Spleen (tissue), 7 donors: ENCODE data around the gene PDE10A.

Source experiments
- POLR2A ChIP-seq, 3 donors: fragments of 450-650 bp; IDR thresholded peaks; one replicate each; pipeline ENCODE4 v1.5.1; 2017; ENCODE audit warnings: antibody characterized with exemption in 3 of 3, mild to moderate bottlenecking in 1 of 3
- POLR2AphosphoS5 ChIP-seq, 3 donors: sonication (generic); formaldehyde crosslinking; IDR thresholded peaks; one replicate each; pipeline ENCODE4 v1.5.1; 2017; ENCODE audit warnings: antibody characterized with exemption in 3 of 3
- TF ChIP-seq, protein P1 (sequence below), 11 experiments: fragments of 200-600 bp in 7 of 11; fragments of 450-650 bp in 4 of 11; sonication (generic) in 4 of 11; IDR thresholded peaks in 8 of 11; conservative IDR thresholded peaks in 3 of 11; 1 replicate in 7 of 11; 2 replicates in 4 of 11; pipeline versions ENCODE4 v1.4.0 to v1.8.0; 2016 to 2021; ENCODE audit warnings: antibody characterized with exemption in 11 of 11, inconsistent platforms in 4 of 11, mild to moderate bottlenecking in 1 of 11
- donor health status: DM: no; HTN: no; CAD: no; lungs with moderate emphysema.
- donor health status: DM: no; HTN: no; CAD: no.
- donor health status: DM: no; HTN: no; CAD: no.

DNA sequence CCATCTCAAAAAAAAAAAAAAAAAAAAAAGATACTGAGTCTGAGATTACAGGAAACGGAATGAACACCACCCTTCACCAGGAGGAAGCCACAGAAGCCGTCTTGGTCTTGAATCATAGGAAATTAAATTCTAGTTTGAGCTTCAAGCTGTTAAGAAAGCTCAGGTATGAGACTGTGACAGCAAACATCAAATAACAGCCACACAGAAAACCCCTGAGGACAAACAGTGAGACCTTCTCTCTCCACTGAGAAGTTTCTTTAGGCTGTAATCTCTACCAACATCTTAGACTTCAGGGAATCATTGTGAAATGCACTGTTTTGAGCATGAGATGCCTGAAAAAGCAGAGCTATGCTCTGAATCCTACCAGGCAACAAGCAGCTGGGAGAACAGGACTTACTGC is 30.8 kb downstream of the PDE10A start:
- no peak for TF ChIP-seq POLR2AphosphoS5 (IDR thresholded peaks at IDR 0.05)
- TF ChIP-seq, protein P1, sequence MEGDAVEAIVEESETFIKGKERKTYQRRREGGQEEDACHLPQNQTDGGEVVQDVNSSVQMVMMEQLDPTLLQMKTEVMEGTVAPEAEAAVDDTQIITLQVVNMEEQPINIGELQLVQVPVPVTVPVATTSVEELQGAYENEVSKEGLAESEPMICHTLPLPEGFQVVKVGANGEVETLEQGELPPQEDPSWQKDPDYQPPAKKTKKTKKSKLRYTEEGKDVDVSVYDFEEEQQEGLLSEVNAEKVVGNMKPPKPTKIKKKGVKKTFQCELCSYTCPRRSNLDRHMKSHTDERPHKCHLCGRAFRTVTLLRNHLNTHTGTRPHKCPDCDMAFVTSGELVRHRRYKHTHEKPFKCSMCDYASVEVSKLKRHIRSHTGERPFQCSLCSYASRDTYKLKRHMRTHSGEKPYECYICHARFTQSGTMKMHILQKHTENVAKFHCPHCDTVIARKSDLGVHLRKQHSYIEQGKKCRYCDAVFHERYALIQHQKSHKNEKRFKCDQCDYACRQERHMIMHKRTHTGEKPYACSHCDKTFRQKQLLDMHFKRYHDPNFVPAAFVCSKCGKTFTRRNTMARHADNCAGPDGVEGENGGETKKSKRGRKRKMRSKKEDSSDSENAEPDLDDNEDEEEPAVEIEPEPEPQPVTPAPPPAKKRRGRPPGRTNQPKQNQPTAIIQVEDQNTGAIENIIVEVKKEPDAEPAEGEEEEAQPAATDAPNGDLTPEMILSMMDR (IDR thresholded peaks at IDR 0.05 in 8 of 11, conservative IDR thresholded peaks at IDR 0.05 in 3 of 11) = no peak
- TF ChIP-seq POLR2A (IDR thresholded peaks at IDR 0.05) = no peak
